HL-60 (cell line): Measurements from ENCODE around the gene RPS6KA3.

Experiments used
- GABPA ChIP-seq: IDR thresholded peaks from 2 replicates; pipeline ENCODE4 v1.6.1; 2012; ENCODE audit warnings: low read depth
- POLR2AphosphoS5 ChIP-seq: IDR thresholded peaks from 2 replicates; pipeline ENCODE4 v1.6.1; 2012; ENCODE audit warnings: low read depth
- SPI1 ChIP-seq: IDR thresholded peaks from 2 replicates; pipeline ENCODE4 v1.6.1; 2012; ENCODE audit warnings: low read depth, mild to moderate bottlenecking, borderline replicate concordance
- TF ChIP-seq, protein P1 (sequence below): IDR thresholded peaks from one replicate; pipeline ENCODE4 v1.5.1; 2011; ENCODE audit warnings: low read length, control low read depth, inconsistent platforms; ENCODE audit not compliant: insufficient read depth
- TF ChIP-seq, protein P2 (sequence below): IDR thresholded peaks from 2 replicates; pipeline ENCODE4 v1.6.1; 2012; ENCODE audit warnings: low read depth; ENCODE audit not compliant: insufficient replicate concordance

DNA sequence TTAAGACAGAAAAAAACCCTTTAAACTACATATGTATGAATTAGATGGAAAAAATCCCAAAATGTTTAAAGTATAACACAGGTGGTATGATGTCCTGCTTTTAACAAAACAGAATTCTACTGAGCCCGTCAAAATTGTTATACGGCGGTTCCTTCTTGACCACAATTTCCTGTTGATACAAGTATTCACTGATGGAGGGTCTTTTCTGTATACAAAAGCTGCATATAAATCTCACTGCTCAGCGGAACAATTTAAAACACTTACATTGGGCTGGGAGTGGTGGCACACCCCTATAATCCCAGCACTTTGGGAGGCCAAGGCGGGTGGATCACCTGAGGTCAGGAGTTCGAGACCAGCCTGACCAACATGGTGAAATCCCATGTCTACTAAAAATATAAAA, 62.4 kb downstream of the RPS6KA3 start:
- TF ChIP-seq, protein P1, sequence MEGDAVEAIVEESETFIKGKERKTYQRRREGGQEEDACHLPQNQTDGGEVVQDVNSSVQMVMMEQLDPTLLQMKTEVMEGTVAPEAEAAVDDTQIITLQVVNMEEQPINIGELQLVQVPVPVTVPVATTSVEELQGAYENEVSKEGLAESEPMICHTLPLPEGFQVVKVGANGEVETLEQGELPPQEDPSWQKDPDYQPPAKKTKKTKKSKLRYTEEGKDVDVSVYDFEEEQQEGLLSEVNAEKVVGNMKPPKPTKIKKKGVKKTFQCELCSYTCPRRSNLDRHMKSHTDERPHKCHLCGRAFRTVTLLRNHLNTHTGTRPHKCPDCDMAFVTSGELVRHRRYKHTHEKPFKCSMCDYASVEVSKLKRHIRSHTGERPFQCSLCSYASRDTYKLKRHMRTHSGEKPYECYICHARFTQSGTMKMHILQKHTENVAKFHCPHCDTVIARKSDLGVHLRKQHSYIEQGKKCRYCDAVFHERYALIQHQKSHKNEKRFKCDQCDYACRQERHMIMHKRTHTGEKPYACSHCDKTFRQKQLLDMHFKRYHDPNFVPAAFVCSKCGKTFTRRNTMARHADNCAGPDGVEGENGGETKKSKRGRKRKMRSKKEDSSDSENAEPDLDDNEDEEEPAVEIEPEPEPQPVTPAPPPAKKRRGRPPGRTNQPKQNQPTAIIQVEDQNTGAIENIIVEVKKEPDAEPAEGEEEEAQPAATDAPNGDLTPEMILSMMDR, result no peak
- TF ChIP-seq, protein P2, sequence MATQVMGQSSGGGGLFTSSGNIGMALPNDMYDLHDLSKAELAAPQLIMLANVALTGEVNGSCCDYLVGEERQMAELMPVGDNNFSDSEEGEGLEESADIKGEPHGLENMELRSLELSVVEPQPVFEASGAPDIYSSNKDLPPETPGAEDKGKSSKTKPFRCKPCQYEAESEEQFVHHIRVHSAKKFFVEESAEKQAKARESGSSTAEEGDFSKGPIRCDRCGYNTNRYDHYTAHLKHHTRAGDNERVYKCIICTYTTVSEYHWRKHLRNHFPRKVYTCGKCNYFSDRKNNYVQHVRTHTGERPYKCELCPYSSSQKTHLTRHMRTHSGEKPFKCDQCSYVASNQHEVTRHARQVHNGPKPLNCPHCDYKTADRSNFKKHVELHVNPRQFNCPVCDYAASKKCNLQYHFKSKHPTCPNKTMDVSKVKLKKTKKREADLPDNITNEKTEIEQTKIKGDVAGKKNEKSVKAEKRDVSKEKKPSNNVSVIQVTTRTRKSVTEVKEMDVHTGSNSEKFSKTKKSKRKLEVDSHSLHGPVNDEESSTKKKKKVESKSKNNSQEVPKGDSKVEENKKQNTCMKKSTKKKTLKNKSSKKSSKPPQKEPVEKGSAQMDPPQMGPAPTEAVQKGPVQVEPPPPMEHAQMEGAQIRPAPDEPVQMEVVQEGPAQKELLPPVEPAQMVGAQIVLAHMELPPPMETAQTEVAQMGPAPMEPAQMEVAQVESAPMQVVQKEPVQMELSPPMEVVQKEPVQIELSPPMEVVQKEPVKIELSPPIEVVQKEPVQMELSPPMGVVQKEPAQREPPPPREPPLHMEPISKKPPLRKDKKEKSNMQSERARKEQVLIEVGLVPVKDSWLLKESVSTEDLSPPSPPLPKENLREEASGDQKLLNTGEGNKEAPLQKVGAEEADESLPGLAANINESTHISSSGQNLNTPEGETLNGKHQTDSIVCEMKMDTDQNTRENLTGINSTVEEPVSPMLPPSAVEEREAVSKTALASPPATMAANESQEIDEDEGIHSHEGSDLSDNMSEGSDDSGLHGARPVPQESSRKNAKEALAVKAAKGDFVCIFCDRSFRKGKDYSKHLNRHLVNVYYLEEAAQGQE, result no peak
- TF ChIP-seq POLR2AphosphoS5, result no peak
- TF ChIP-seq SPI1, result no peak
- no peak for TF ChIP-seq GABPA
